SU-DHL-6 (cell line): Measurements from ENCODE around the gene NFIB.

ENCODE experiments used
- H2AFZ ChIP-seq: fragments of 200-600 bp; sonication (generic); 2 replicates; pipeline ENCODE4 v1.6.1; 2014; ENCODE audit warnings: low read depth, mild to moderate bottlenecking, moderate library complexity, mixed read lengths, antibody characterized with exemption, low read length; ENCODE audit not compliant: severe bottlenecking
- H3F3A ChIP-seq: fragments of 200-600 bp; shearing (Covaris generic); 2 replicates; pipeline ENCODE4 v1.6.0; 2016; ENCODE audit warnings: antibody characterized with exemption, mild to moderate bottlenecking; ENCODE audit not compliant: insufficient read depth
- H3K27ac ChIP-seq: fragments of 200-600 bp; sonication (generic); 2 replicates; pipeline ENCODE4 v1.5.1; 2016; ENCODE audit warnings: low read depth, mild to moderate bottlenecking, low read length, moderate library complexity, mixed read lengths
- H3K27me3 ChIP-seq: fragments of 200-600 bp; sonication (generic), shearing (Covaris generic); 2 replicates; pipeline ENCODE4 v1.6.0; 2014; ENCODE audit warnings: mild to moderate bottlenecking, low read length
- H3K36me3 ChIP-seq: fragments of 200-600 bp; sonication (generic); 2 replicates; pipeline ENCODE4 v1.6.1; 2014; ENCODE audit warnings: mild to moderate bottlenecking, low read length, mixed read lengths
- H3K4me2 ChIP-seq: fragments of 300-600, 200-600 bp; shearing (Covaris generic), sonication (generic); 2 replicates; pipeline ENCODE4 v1.6.0; 2014; ENCODE audit warnings: low read length, low read depth, mild to moderate bottlenecking; ENCODE audit not compliant: poor library complexity, severe bottlenecking
- H3K4me3 ChIP-seq: fragments of 200-600 bp; sonication (generic); 2 replicates; pipeline ENCODE4 v1.5.1; 2014; ENCODE audit warnings: antibody characterized with exemption, low read length, mild to moderate bottlenecking, mixed read lengths; ENCODE audit not compliant: insufficient read depth, poor library complexity, severe bottlenecking
- H3K79me2 ChIP-seq: fragments of 200-600 bp; sonication (generic); 2 replicates; pipeline ENCODE4 v1.6.1; 2014; ENCODE audit warnings: mild to moderate bottlenecking, low read length, moderate library complexity; ENCODE audit not compliant: insufficient read depth
- H3K9ac ChIP-seq: fragments of 200-600 bp; sonication (generic); 2 replicates; pipeline ENCODE4 v1.7.0; 2014; ENCODE audit warnings: mild to moderate bottlenecking, low read length
- H3K9me2 ChIP-seq: fragments of 200-600 bp; sonication (generic); replicated peaks from 2 replicates; pipeline ENCODE4 v1.6.1; 2014; ENCODE audit warnings: low read length; ENCODE audit not compliant: insufficient read depth
- H3K9me3 ChIP-seq: fragments of 200-600 bp; sonication (generic); 2 replicates; pipeline ENCODE4 v1.6.1; 2014; ENCODE audit warnings: low read length, mixed read lengths; ENCODE audit not compliant: insufficient read depth
- H4K20me1 ChIP-seq: fragments of 200-600 bp; sonication (generic); 2 replicates; pipeline ENCODE4 v1.6.1; 2014; ENCODE audit warnings: low read depth, mild to moderate bottlenecking, antibody characterized with exemption, low read length, moderate library complexity, mixed read lengths
- CTCF ChIP-seq: fragments of 200-600 bp; sonication (generic); IDR thresholded peaks from one replicate; pipeline ENCODE4 v1.5.1; 2017; ENCODE audit warnings: antibody characterized with exemption, mild to moderate bottlenecking, low read length, moderate library complexity; ENCODE audit not compliant: insufficient read depth, poor library complexity, severe bottlenecking
- EZH2phosphoT487 ChIP-seq: fragments of 200-600 bp; sonication (generic), shearing (Covaris generic); conservative IDR thresholded peaks from 2 replicates; pipeline ENCODE4 v1.6.1; 2018; ENCODE audit warnings: mild to moderate bottlenecking, antibody characterized with exemption, low read length, moderate library complexity, mixed read lengths

NFIB gene

GRCh38 chr9:14314929-14315874 is 1.3 kb upstream of the NFIB start:
- H3K36me3 ChIP-seq, result no peaks in the 10 kb centered on the region
- H3K9me3 ChIP-seq, result no peaks in the 10 kb centered on the region
- no peaks in the 10 kb centered on the region for H3K9me2 ChIP-seq
- no peak overlapping the region for H3K4me2 ChIP-seq
- no peaks in the 10 kb centered on the region for H4K20me1 ChIP-seq
- H3K4me3 ChIP-seq, result no peak overlapping the region
- TF ChIP-seq EZH2phosphoT487, result no peak
- no peak for TF ChIP-seq CTCF
- no peaks in the 10 kb centered on the region for H3K79me2 ChIP-seq
- H2AFZ ChIP-seq, result no peak overlapping the region
- H3F3A ChIP-seq, result no peaks in the 10 kb centered on the region
- no peak overlapping the region for H3K9ac ChIP-seq
- no peak overlapping the region for H3K27ac ChIP-seq
- no peaks in the 10 kb centered on the region for H3K27me3 ChIP-seq

GRCh38 chr9:14314424-14314928 is 535 bp upstream of the NFIB start:
- no peaks in the 10 kb centered on the region for H3K9me3 ChIP-seq
- no peaks in the 10 kb centered on the region for H3K27me3 ChIP-seq
- H3K4me2 ChIP-seq, result no peak overlapping the region
- H3K4me3 ChIP-seq, result no peak overlapping the region
- H2AFZ ChIP-seq, result no peak overlapping the region
- H4K20me1 ChIP-seq, result no peaks in the 10 kb centered on the region
- no peaks in the 10 kb centered on the region for H3K79me2 ChIP-seq
- no peak overlapping the region for H3K9ac ChIP-seq
- H3K27ac ChIP-seq, result no peak overlapping the region
- H3F3A ChIP-seq, result no peaks in the 10 kb centered on the region
- no peaks in the 10 kb centered on the region for H3K36me3 ChIP-seq
- H3K9me2 ChIP-seq, result no peaks in the 10 kb centered on the region
- TF ChIP-seq CTCF (no peak), EZH2phosphoT487 (no peak)

- no peak overlapping the region for H3K4me2 ChIP-seq
- H3K27ac ChIP-seq, result no peak overlapping the region
- no peaks in the 10 kb centered on the region for H3K9me2 ChIP-seq
- no peaks in the 10 kb centered on the region for H3K9me3 ChIP-seq
- H2AFZ ChIP-seq, result no peak overlapping the region
- H3K27me3 ChIP-seq, result no peaks in the 10 kb centered on the region
- H3K9ac ChIP-seq, result no peak overlapping the region
- no peaks in the 10 kb centered on the region for H3F3A ChIP-seq
- no peaks in the 10 kb centered on the region for H4K20me1 ChIP-seq
- H3K4me3 ChIP-seq, result no peak overlapping the region
- H3K79me2 ChIP-seq, result no peaks in the 10 kb centered on the region
- H3K36me3 ChIP-seq, result no peaks in the 10 kb centered on the region
- TF ChIP-seq CTCF (no peak), EZH2phosphoT487 (no peak)
Measured at GRCh38 chr9:14313378-14313940, 482 bp downstream of the NFIB start.
